Liver (tissue), 9 donors: ENCODE results near the gene ZNF473. TPM values are rescaled to one million over a fixed set of nuclear protein-coding genes. Genes with fewer than 3 reads are reported as not detected.

Experiments
- DNase-seq: peaks from one replicate; pipeline ENCODE4 v3.0.0-alpha.2; 2017; ENCODE audit warnings: low spot score
- H3K27ac ChIP-seq, 2 donors: one replicate each; pipeline ENCODE4 v1.7.0; 2013; ENCODE audit warnings: inconsistent platforms in 2 of 2, low read length in 2 of 2, control low read depth in 1 of 2, low read depth in 1 of 2, mild to moderate bottlenecking in 1 of 2
- H3K27me3 ChIP-seq, 4 donors: one replicate each; pipeline versions ENCODE4 v1.6.1 to v1.7.0; 2013; ENCODE audit warnings: low read length in 3 of 4, inconsistent platforms in 1 of 4, mild to moderate bottlenecking in 1 of 4, moderate library complexity in 1 of 4; ENCODE audit not compliant: control insufficient read depth in 4 of 4, insufficient read depth in 4 of 4
- H3K36me3 ChIP-seq, 4 donors: one replicate each; pipeline versions ENCODE4 v1.6.1 to v1.7.0; 2013; ENCODE audit warnings: low read length in 3 of 4, mild to moderate bottlenecking in 3 of 4, low read depth in 1 of 4, moderate library complexity in 1 of 4; ENCODE audit not compliant: control insufficient read depth in 4 of 4, insufficient read depth in 3 of 4
- H3K4me1 ChIP-seq, 4 donors: one replicate each; pipeline versions ENCODE4 v1.6.1 to v1.7.0; 2013; ENCODE audit warnings: low read length in 3 of 4, mild to moderate bottlenecking in 3 of 4, moderate library complexity in 1 of 4; ENCODE audit not compliant: control insufficient read depth in 4 of 4, insufficient read depth in 4 of 4
- H3K4me3 ChIP-seq, 3 donors: one replicate each; pipeline versions ENCODE4 v1.6.1 to v1.7.0; 2013; ENCODE audit warnings: low read length in 3 of 3, control low read depth in 1 of 3, low read depth in 1 of 3, mild to moderate bottlenecking in 1 of 3
- H3K9ac ChIP-seq, 2 donors: one replicate each; pipeline ENCODE4 v1.7.0; 2013; ENCODE audit warnings: low read length in 2 of 2, mild to moderate bottlenecking in 2 of 2, moderate library complexity in 2 of 2, control low read depth in 1 of 2, low read depth in 1 of 2
- H3K9me3 ChIP-seq, 4 donors: one replicate each; pipeline versions ENCODE4 v1.6.1 to v1.7.0; 2013; ENCODE audit warnings: low read length in 3 of 4; ENCODE audit not compliant: control insufficient read depth in 4 of 4
- ATF3 ChIP-seq: IDR thresholded peaks from 2 replicates; pipeline ENCODE4 v1.6.1; 2016; ENCODE audit warnings: antibody characterized with exemption
- EGR1 ChIP-seq, 2 donors: IDR thresholded peaks; 2 replicates each; pipeline ENCODE4 v1.6.1; 2016 to 2018; ENCODE audit warnings: antibody characterized with exemption in 2 of 2, low read depth in 2 of 2
- FOXA1 ChIP-seq: IDR thresholded peaks from 2 replicates; pipeline ENCODE4 v1.6.1; 2016; ENCODE audit warnings: antibody characterized with exemption
- GABPA ChIP-seq, 2 donors: IDR thresholded peaks in 1 of 2; conservative IDR thresholded peaks in 1 of 2; 2 replicates each; pipeline ENCODE4 v1.6.1; 2016; ENCODE audit warnings: antibody characterized with exemption in 2 of 2, mild to moderate bottlenecking in 1 of 2, moderate library complexity in 1 of 2
- HNF4A ChIP-seq, 2 donors: conservative IDR thresholded peaks; 2 replicates each; pipeline ENCODE4 v1.6.1; 2016; ENCODE audit warnings: antibody characterized with exemption in 2 of 2, mild to moderate bottlenecking in 2 of 2
- HNF4G ChIP-seq: IDR thresholded peaks from 2 replicates; pipeline ENCODE4 v1.6.1; 2016; ENCODE audit warnings: antibody characterized with exemption
- JUND ChIP-seq, 2 donors: IDR thresholded peaks; 2 replicates each; pipeline ENCODE4 v1.6.1; 2016; ENCODE audit warnings: antibody characterized with exemption in 2 of 2
- MAX ChIP-seq: IDR thresholded peaks from 2 replicates; pipeline ENCODE4 v1.6.1; 2016; ENCODE audit warnings: antibody characterized with exemption
- NR2F2 ChIP-seq: IDR thresholded peaks from 2 replicates; pipeline ENCODE4 v1.6.1; 2016; ENCODE audit warnings: antibody characterized with exemption
- RAD21 ChIP-seq, 2 donors: IDR thresholded peaks; 2 replicates each; pipeline ENCODE4 v1.6.1; 2016; ENCODE audit warnings: antibody characterized with exemption in 2 of 2, mild to moderate bottlenecking in 2 of 2
- REST ChIP-seq: IDR thresholded peaks from 2 replicates; pipeline ENCODE4 v1.6.1; 2016; ENCODE audit warnings: antibody characterized with exemption, mild to moderate bottlenecking
- RXRA ChIP-seq, 2 donors: IDR thresholded peaks; 2 replicates each; pipeline ENCODE4 v1.6.1; 2017 to 2018; ENCODE audit warnings: antibody characterized with exemption in 2 of 2, mild to moderate bottlenecking in 1 of 2
- SP1 ChIP-seq: IDR thresholded peaks from 2 replicates; pipeline ENCODE4 v1.6.1; 2018; ENCODE audit warnings: antibody characterized with exemption, mild to moderate bottlenecking
- TAF1 ChIP-seq: conservative IDR thresholded peaks from 2 replicates; pipeline ENCODE4 v1.6.1; 2016; ENCODE audit warnings: antibody characterized with exemption, mild to moderate bottlenecking
- YY1 ChIP-seq: IDR thresholded peaks from 2 replicates; pipeline ENCODE4 v1.6.1; 2016; ENCODE audit warnings: antibody characterized with exemption, mild to moderate bottlenecking
- ZBTB33 ChIP-seq: IDR thresholded peaks from 2 replicates; pipeline ENCODE4 v1.6.1; 2016; ENCODE audit warnings: antibody characterized with exemption
- WGBS: extraction: QIAGEN DNeasy Blood & Tissue Kit; methylation state at CpG from one replicate; pipeline ENCODE4 v1.1.7; 2013; 5-methylcytosine and 5-hydroxymethylcytosine counted together
- polyA plus RNA-seq, 2 donors: library from polyadenylated mRNA; stranded (reverse) in 1 of 2; unstranded in 1 of 2; fragments of 200-250 nt in 1 of 2; fragments of >200 nt in 1 of 2; fragmentation: Nextera tagmentation in 1 of 2; extraction: Ambion mirVana in 1 of 2; gene quantifications; one replicate each; pipeline versions ENCODE4 v1.2.1 to v1.2.3, GENCODE V29; 2013 to 2015
- total RNA-seq, 2 donors: library from RNA; depleted of rRNA; stranded (reverse); fragments of >200 nt; gene quantifications; one replicate each; pipeline ENCODE4 v1.2.3, GENCODE V29; 2014
- TF ChIP-seq, protein P1 (sequence below): fragments of 150-350 bp; IDR thresholded peaks from 2 replicates; pipeline ENCODE4 v1.5.1; 2017; ENCODE audit warnings: improper control_type of control experiment, low read depth, low read length; ENCODE audit not compliant: missing input control
- donor health status: healthy.
- donor health status: healthy.
- donor health status: healthy.
- donor health status: healthy.
- donor health status: healthy.

The ZNF473 gene
- 1 to 10 TPM; 3.6 to 4.0 TPM for total RNA-seq
- polyA plus RNA-seq = 1 to 10 TPM in 1 of 2 donors, under 1 TPM in 1; 0.92 to 1.9 TPM

DNA sequence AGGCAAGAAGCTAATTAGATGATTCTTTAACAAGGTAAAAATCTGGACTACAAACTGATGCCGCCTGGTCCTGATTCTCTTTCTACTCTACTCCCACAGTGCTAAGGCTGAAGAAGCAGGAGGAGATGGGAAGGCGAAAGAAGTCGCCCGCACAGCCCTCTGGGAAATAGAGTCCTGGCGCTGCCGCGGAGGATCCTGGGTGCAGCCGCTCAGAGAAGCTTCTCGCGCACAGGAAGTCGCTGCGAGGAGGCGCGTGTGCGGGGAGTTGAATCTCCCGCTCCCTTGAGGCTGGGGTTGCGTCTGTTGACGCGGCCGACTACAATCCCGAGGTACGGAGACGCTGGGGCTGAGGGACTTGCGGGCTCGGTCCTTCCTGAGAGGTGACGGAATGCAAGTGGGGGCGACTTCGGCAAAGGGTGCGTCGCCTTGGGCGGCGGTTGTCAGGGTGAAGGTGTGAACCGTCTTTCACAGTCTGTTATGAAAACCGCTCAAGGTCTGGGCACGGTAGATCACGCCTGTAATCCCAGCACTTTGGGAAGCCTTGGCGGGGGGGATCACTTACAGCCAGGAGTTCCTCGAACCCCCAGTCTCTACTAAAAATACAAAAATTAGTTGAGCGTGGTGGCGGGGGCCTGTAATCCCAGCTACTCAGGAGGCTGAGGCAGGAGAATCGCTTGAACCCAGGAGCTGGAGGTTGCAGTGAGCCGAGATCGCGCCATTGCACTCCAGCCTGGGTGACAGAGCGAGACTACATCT is at the start of gene ZNF473:
TSS of gene ZNF473 (plus strand) at position 212 of the 756 bp plus-strand sequence. CDS start 5,078 bp downstream, outside the sequence.
- TF ChIP-seq NR2F2 = peak; percentile 30
- peak; percentile 54 to 88 for TF ChIP-seq GABPA (IDR thresholded peaks at IDR 0.05 in 1 of 2, conservative IDR thresholded peaks at IDR 0.05 in 1 of 2)
- TF ChIP-seq TAF1 = no peak
- TF ChIP-seq RAD21 (IDR thresholded peaks at IDR 0.05) = no peak
- no peak for TF ChIP-seq EGR1 (IDR thresholded peaks at IDR 0.05; ENCODE audit: low read depth in 2 of 2)
- peak; percentile 66 for TF ChIP-seq SP1
- peak in 1 of 2 donors; percentile 27 for TF ChIP-seq RXRA (IDR thresholded peaks at IDR 0.05)
- peak; percentile 55 for TF ChIP-seq YY1
- peak; percentile 46 for TF ChIP-seq REST
- TF ChIP-seq, protein P1, sequence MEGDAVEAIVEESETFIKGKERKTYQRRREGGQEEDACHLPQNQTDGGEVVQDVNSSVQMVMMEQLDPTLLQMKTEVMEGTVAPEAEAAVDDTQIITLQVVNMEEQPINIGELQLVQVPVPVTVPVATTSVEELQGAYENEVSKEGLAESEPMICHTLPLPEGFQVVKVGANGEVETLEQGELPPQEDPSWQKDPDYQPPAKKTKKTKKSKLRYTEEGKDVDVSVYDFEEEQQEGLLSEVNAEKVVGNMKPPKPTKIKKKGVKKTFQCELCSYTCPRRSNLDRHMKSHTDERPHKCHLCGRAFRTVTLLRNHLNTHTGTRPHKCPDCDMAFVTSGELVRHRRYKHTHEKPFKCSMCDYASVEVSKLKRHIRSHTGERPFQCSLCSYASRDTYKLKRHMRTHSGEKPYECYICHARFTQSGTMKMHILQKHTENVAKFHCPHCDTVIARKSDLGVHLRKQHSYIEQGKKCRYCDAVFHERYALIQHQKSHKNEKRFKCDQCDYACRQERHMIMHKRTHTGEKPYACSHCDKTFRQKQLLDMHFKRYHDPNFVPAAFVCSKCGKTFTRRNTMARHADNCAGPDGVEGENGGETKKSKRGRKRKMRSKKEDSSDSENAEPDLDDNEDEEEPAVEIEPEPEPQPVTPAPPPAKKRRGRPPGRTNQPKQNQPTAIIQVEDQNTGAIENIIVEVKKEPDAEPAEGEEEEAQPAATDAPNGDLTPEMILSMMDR = no peak
- TF ChIP-seq ZBTB33 = no peak
- peak; percentile 5 for TF ChIP-seq FOXA1
- peak in 1 of 2 donors; percentile 23 for TF ChIP-seq HNF4A (conservative IDR thresholded peaks at IDR 0.05)
- peak; percentile 44 for TF ChIP-seq ATF3
- peak; percentile 100 for TF ChIP-seq MAX
- no peak for TF ChIP-seq HNF4G
- no peak for TF ChIP-seq JUND (IDR thresholded peaks at IDR 0.05)
- Histone ChIP-seq H3K4me1 (peaks cover 7 to 26% (median 21%) of the 10 kb centered on the region in 4 donors), H3K9ac (peak within 1 kb of the TSS; percentile 75 to 82), H3K4me3 (peak within 1 kb of the TSS; percentile 81 to 98 (median 87)), H3K27me3 (no peaks in the 10 kb centered on the region), H3K27ac (peak within 1 kb of the TSS; percentile 81 to 86), H3K9me3 (no peaks in the 10 kb centered on the region), H3K36me3 (peaks cover 0 to 3% (median 0%) of the 10 kb centered on the region in 4 donors)
- peak; percentile 89 for DNase-seq
- 13% methylated on average over 45 of the region's 45 CpGs for WGBS
